ENCODE data around the gene FNBP1. TPM values are rescaled to one million over a fixed set of nuclear protein-coding genes. Genes with fewer than 3 reads are reported as not detected.

Gene FNBP1
- total and polyA plus RNA-seq, 2 of the 8 experiments (the other 6 are each of a cell fraction or from before 2014, with no cell fraction given), result 7.2 to 40.9 TPM

DNA sequence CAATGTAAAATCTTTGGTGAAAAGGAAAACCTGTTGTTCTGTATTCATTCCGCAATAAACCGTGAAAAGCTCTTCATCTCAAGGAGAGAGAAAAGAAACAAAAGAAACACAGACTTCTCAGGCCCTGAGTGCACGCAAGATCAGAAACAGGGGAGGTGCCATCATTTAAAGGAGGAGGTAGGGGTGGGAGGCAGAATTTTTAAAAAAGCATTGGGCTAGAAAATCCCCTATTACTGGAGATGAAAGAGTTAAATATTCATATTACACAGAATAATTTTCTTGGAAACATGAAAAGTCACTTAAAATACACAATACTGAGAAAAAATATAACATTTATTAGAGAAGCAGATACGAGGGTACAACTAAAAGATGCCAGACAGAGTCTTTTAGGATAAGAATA, 151.4 kb downstream of the FNBP1 start:
- H3K36me3 ChIP-seq (ENCODE audit: control insufficient read depth in 2 of 4, insufficient read depth in 4 of 4, low read length in 3 of 4), result peaks cover 0 to 7% (median 2%) of the 10 kb centered on the region in 4 experiments; a peak in 4 of 8 replicates
- POLR2A ChIA-PET (ENCODE audit: partially characterized antibody), result no interaction called here
- H3K79me1 ChIP-seq (ENCODE audit: low read depth, low read length), result no peaks in the 10 kb centered on the region

More for the DNA sequence above, 151.4 kb downstream of the FNBP1 start:
- no peak for DNase-seq (ENCODE audit: low read depth in 1 of 2, low spot score in 2 of 2)
- no peak for FAIRE-seq
- Histone ChIP-seq H4K5ac (ENCODE audit: insufficient read length, low read depth, low read length) (no peak overlapping the region), H3K27me3 (replicated peaks in 1 of 4; ENCODE audit: control insufficient read depth in 3 of 4, extremely low read depth in 1 of 4, insufficient read depth in 3 of 4, low read length in 3 of 4) (no peaks in the 10 kb centered on the region), H3K14ac (ENCODE audit: insufficient read length) (no peak overlapping the region), H3K9ac (replicated peaks in 1 of 4; ENCODE audit: extremely low read depth in 1 of 4, low read depth in 3 of 4, low read length in 3 of 4) (no peak overlapping the region), H3K9me3 (ENCODE audit: insufficient read depth in 2 of 2, low read depth in 1 of 2, low read length in 1 of 2) (no peaks in the 10 kb centered on the region), H2AFZ (ENCODE audit: low read length) (no peak overlapping the region), H3K4me2 (ENCODE audit: insufficient read depth in 1 of 2, low read depth in 2 of 2, low read length in 2 of 2) (no peak overlapping the region), H3K23ac (ENCODE audit: insufficient read length) (no peak overlapping the region), H3K4me3 (ENCODE audit: extremely low read depth in 1 of 4, insufficient read depth in 2 of 4, low read depth in 3 of 4, low read length in 4 of 4) (no peak overlapping the region), H2BK120ac (replicated peaks; ENCODE audit: low read depth, low read length) (no peak overlapping the region), H3K18ac (ENCODE audit: extremely low read depth, low read length) (no peak overlapping the region), H2BK20ac (ENCODE audit: low read length) (no peak overlapping the region), H2BK15ac (ENCODE audit: low read length) (no peak overlapping the region), H3K79me2 (ENCODE audit: control insufficient read depth in 1 of 2, insufficient read depth in 2 of 2, low read length in 2 of 2) (no peaks in the 10 kb centered on the region), H3K4ac (replicated peaks; ENCODE audit: insufficient read length, low read depth, low read length) (no peak overlapping the region), H4K20me1 (replicated peaks in 1 of 2; ENCODE audit: control insufficient read depth in 1 of 2, insufficient read depth in 2 of 2, low read length in 2 of 2) (no peaks in the 10 kb centered on the region), H3K23me2 (ENCODE audit: low read depth, low read length) (peaks cover 6% of the 10 kb centered on the region), H3K56ac (replicated peaks; ENCODE audit: insufficient read length, low read depth, low read length) (no peak overlapping the region), H3K27ac (ENCODE audit: low read depth, low read length) (no peak overlapping the region), H3K4me1 (replicated peaks in 1 of 4; ENCODE audit: control insufficient read depth in 3 of 4, insufficient read depth in 4 of 4, low read length in 3 of 4) (peaks cover 0 to 10% (median 6%) of the 10 kb centered on the region in 4 experiments; a peak in 6 of 7 replicates), H4K8ac (ENCODE audit: extremely low read depth, insufficient read depth, low read length) (no peak overlapping the region), H2BK12ac (ENCODE audit: low read depth, low read length) (no peak overlapping the region), H4K91ac (replicated peaks; ENCODE audit: insufficient read length, low read length) (no peak overlapping the region), H2AK5ac (ENCODE audit: low read depth, low read length) (no peak overlapping the region), H2BK5ac (ENCODE audit: low read depth, low read length) (no peak overlapping the region)
- WGBS, 2 experiments (ENCODE audit: extremely low coverage in 1 of 2, insufficient coverage in 1 of 2, insufficient read length in 1 of 2, insufficient replicate concordance in 2 of 2, low coverage in 1 of 2, low lambda C conversion rate in 2 of 2, missing lambda C conversion rate in 1 of 2), result 86% methylated on average over 4 of the region's 4 CpGs; no CpG with 5 or more reads in 1 of the 2 experiments
- TF ChIP-seq CHD1 (IDR thresholded peaks at IDR 0.05; ENCODE audit: low read depth, low read length) (no peak), CREB1 (IDR thresholded peaks at IDR 0.05) (no peak), GTF2F1 (IDR thresholded peaks at IDR 0.05; ENCODE audit: borderline replicate concordance, low read depth, low read length) (no peak), FOSL1 (IDR thresholded peaks at IDR 0.05; ENCODE audit: insufficient read depth, low read depth, low read length) (no peak), MAFK (IDR thresholded peaks at IDR 0.05; ENCODE audit: low read depth, low read length) (no peak), HDAC6 (IDR thresholded peaks at IDR 0.05; ENCODE audit: low read depth, low read length) (no peak), RFX5 (IDR thresholded peaks at IDR 0.05; ENCODE audit: borderline replicate concordance, low read depth, low read length) (no peak), NANOG (IDR thresholded peaks at IDR 0.05; ENCODE audit: insufficient read depth, low read depth, low read length, poor library complexity, severe bottlenecking) (no peak), ASH2L (IDR thresholded peaks at IDR 0.05; ENCODE audit: low read length) (no peak), KDM4A (IDR thresholded peaks at IDR 0.05; ENCODE audit: low read depth, low read length, severe bottlenecking) (no peak), TAF1 (IDR thresholded peaks at IDR 0.05; ENCODE audit: low read depth, low read length) (no peak), POLR2AphosphoS5 (IDR thresholded peaks at IDR 0.05; ENCODE audit: low read depth, low read length) (no peak), CTBP2 (IDR thresholded peaks at IDR 0.05; ENCODE audit: borderline replicate concordance, insufficient read depth, insufficient read length, low read length) (no peak)
- CTCF ChIA-PET (ENCODE audit: partially characterized antibody), result no interaction called here
